AG04450 (cell line): ENCODE results near the gene CFAP53. TPM values are rescaled to one million over a fixed set of nuclear protein-coding genes. Genes with fewer than 3 reads are reported as not detected.
A peak's percentile ranks its signal among the peaks of the same experiment; 100 is the strongest.
"Not testable (repeated sequence)": the region's sequence is repeated elsewhere in the genome, so short reads cannot be mapped to it uniquely, and the experiment has no call there.

Experiments used
- CTCF ChIA-PET: fragments of 300-600, 350-600 bp; formaldehyde crosslinking; extraction: SDS; loops from one replicate; lab custom pipeline; 2022; ENCODE audit warnings: antibody characterized with exemption, inconsistent platforms; lab: Charles Lee
- POLR2A ChIA-PET: fragments of 350-600 bp; formaldehyde crosslinking; extraction: SDS; loops from one replicate; lab custom pipeline; 2021; ENCODE audit warnings: antibody characterized with exemption, inconsistent platforms; lab: Yijun Ruan, JAX
- DNase-seq: peaks from one replicate; pipeline ENCODE4 v3.0.0-alpha.2; 2011; ENCODE audit warnings: low read depth, low spot score
- H3K27ac ChIP-seq: one replicate; pipeline ENCODE4 v1.5.1; 2012; ENCODE audit warnings: low read depth, low read length, control low read depth
- H3K27me3 ChIP-seq: one replicate; pipeline ENCODE4 v1.6.0; 2012; ENCODE audit warnings: low read length; ENCODE audit not compliant: control insufficient read depth, insufficient read depth
- H3K4me3 ChIP-seq: 2 replicates; pipeline ENCODE4 v1.5.1; 2011; ENCODE audit warnings: mild to moderate bottlenecking, low read depth, low read length, control low read depth
- H3K9me3 ChIP-seq: 2 replicates; pipeline ENCODE4 v1.5.1; 2012; ENCODE audit warnings: low read length; ENCODE audit not compliant: control insufficient read depth, insufficient read depth
- CTCF ChIP-seq: IDR thresholded peaks from 2 replicates; pipeline ENCODE4 v1.5.1; 2011; ENCODE audit warnings: low read depth, low read length, control low read depth, inconsistent platforms
- polyA plus RNA-seq: library from polyadenylated mRNA; depleted of rRNA; stranded (reverse); fragments of >200 nt; gene quantifications from 2 replicates; pipeline ENCODE4 v1.2.3, GENCODE V29; 2011

CFAP53 gene
- polyA plus RNA-seq, 1 experiment, result 0.26 TPM

DNA sequence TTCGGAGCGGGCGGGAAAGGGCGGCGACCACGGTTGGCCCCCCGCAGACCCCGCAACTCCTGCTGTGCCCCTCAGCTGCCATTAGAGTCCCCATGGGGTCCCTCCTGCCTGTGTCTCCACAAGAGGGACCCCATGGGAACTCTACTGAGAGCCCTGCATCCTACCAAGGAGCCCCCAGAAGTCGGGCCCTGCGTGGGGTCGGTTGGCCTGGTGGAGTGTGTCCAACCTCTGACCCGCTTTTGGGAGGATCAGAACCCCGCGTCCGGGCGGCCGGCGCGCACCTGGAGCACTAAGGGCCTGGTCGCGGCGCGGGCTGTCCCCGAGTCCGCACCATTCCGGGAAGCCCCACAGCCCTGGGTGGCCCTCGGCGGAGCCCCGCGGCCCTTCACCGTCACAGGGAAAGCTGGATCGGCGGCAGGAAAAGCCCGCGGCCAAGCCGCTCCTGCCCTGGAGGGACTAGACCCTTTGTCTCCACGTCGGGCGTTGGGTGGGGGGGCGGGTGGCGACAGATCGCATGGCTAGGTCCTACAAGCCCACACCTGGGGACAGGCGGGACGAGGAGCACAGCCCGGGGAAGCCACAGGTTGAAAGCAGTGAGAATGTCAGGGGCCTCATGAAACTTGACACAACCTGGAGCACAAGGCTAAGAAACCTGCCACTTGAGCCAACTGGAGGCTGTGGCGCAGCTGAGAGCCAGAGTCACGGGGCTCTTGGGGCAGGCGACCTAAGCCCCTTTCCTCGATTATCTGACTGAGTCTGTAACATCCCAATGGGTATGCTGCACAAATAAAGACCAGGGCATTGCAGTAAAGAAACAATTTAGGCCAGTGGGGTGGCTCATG lies 32.4 kb upstream of the CFAP53 start:
- DNase-seq, result no peak
- peak overlapping the region; percentile 66 for H3K4me3 ChIP-seq
- no peak overlapping the region for H3K27ac ChIP-seq
- H3K9me3 ChIP-seq, result peaks cover 4% of the 10 kb centered on the region; the same call in 1 of the 2 replicates
- POLR2A ChIA-PET, result interaction anchor here (0.8 kb wide), 1 partner anchor 9 kb away, joined by 5 read pairs; no protein-coding TSS in a partner anchor
- CTCF ChIA-PET, result interaction anchor here (2.1 kb wide), 1 partner anchor 58 kb away, joined by 6 read pairs; no protein-coding TSS in a partner anchor
- peaks cover 26% of the 10 kb centered on the region for H3K27me3 ChIP-seq
- TF ChIP-seq CTCF, result no peak

DNA sequence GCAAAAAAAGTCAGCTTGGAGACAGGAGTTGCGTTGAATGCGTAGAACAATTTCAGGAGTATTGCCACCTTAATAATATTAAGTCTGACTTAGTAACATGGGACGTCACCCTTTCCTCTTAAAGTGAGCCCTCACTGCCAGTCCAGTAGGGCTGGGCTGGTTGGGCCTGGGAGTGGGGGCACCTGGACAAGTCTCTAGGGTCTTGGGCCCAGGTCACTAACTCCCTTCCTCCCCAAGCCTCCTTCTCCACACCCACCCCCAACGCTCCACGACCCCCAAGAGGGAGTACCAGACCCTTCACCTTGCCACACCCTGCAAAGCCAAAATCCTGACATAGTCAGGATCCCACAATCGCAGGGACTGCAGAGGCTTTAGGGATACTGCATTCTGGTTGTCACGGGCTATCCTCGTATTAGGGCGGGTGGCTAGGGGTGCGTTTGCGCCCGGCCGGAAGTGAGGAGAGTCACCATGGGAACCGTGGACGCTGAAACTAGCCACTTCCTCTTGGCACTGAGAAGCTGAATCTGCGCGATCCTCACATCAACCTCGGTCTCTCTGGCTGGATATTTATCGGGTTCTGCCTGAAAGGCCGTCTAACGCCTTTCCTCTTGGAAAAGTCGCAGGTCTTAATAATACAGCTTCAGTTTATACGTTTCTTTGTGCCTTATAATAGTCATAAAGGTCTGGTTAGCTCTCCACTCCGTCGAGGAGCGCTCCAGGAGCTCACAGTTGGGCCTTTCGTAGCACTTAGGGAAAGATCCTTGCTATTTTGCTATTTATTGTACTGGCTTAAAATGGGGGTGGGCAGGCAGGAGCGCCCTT lies 31.5 kb upstream of the CFAP53 start:
- ChIA-PET CTCF (no interaction called here), POLR2A (interaction anchor here (0.8 kb wide), 1 partner anchor 9 kb away, joined by 5 read pairs; no protein-coding TSS in a partner anchor)
- Histone ChIP-seq H3K27ac (no peak overlapping the region), H3K9me3 (peaks cover 4% of the 10 kb centered on the region; the same call in 1 of the 2 replicates), H3K4me3 (peak overlapping the region; percentile 66), H3K27me3 (peaks cover 26% of the 10 kb centered on the region)
- DNase-seq, result no peak
- no peak for TF ChIP-seq CTCF

GRCh38 chr18:50293039-50293438 lies 26.7 kb upstream of the CFAP53 start:
- POLR2A ChIA-PET, result no interaction called here
- DNase-seq, result no peak
- no peak overlapping the region for H3K4me3 ChIP-seq

DNA sequence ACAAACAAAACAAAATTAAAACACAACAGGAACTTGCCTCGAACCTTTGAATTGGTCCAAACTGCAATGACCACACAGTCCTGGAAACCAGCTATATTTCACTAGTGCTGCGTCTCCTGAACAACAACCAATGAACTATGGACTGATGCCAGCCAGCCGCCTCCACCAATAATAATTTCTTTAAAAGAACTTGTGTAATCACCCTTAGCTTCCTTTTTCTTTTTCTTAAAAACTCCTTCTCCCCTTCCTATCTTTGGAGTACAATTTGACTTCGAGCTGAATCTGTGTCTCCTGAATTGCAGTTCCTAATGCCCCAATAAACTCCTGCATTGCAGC lies 22.8 kb upstream of the CFAP53 start:
- POLR2A ChIA-PET, result no interaction called here
- no peak for TF ChIP-seq CTCF
- no peak for DNase-seq
- H3K27me3 ChIP-seq, result peaks cover 8% of the 10 kb centered on the region
- CTCF ChIA-PET, result no interaction called here
- H3K9me3 ChIP-seq, result no peaks in the 10 kb centered on the region
- no peak overlapping the region for H3K4me3 ChIP-seq
- H3K27ac ChIP-seq, result no peak overlapping the region

More at GRCh38 chr18:50293039-50293438, 26.7 kb upstream of the CFAP53 start:
- Histone ChIP-seq H3K27me3 (peaks cover 13% of the 10 kb centered on the region), H3K27ac (no peak overlapping the region), H3K9me3 (no peaks in the 10 kb centered on the region)
- no peak for TF ChIP-seq CTCF
- CTCF ChIA-PET, result no interaction called here

- POLR2A ChIA-PET, CTCF ChIA-PET, H3K9me3 ChIP-seq, DNase-seq, H3K27me3 ChIP-seq: not testable (repeated sequence)
- Histone ChIP-seq H3K27ac (peak overlapping the region; percentile 65), H3K4me3 (peak overlapping the region; percentile 89)
Measured at GRCh38 chr18:50288348-50289107, 22.2 kb upstream of the CFAP53 start.
